Activated naive CD8-positive, alpha-beta T cell treated with anti-CD3 and anti-CD28 coated beads, Interleukin-2, amount 50 U/mL, for 16 hours (primary cell): ENCODE data around the gene IER5L.
A peak's percentile ranks its signal among the peaks of the same experiment; 100 is the strongest.

Source experiments
- DNase-seq: peaks from one replicate; pipeline ENCODE4 v3.0.0-alpha.2; 2020; ENCODE audit warnings: low read depth, low spot score

IER5L gene

DNA sequence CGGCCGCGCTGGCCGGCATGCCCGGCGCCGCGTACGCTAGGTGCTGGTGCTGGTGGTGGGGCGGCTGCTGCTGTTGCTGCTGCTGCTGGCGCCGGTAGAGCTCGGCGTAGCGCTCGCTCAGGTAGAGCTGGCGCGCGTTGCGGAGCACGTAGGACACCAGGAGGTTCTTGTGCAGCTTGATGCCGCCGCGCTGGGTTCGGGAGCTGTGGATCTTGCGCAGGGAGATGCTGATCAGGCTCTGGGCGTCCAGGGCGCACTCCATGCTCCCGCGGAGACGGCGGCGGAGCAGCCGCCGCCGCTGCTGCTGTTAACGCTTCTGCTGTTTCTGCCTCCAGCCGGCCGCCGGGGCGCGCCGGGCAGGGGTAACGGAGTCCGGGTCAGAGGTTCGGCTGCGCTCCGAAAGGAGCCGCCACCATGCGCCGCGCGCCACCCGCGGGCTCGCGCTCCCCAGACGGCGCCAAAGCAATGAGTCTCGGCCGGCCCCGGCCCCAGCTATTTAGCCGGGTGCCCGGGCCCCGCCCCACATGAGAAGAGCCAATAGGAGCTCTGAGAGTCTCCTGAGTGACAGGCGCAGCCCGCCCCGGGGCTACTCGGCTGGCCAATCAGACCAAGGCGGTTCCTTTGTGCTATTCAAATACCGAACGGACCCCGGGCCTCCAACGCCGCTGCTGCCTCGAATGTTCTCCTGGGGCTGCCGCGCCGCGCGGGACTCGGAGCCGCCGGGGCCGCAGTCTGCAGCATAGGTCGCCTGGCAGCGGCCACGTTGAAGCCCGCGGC, at the start of gene IER5L:
IER5L (minus strand) TSS at position 471 of the 777 bp plus-strand sequence; CDS start at position 262, 209 bp downstream.
- DNase-seq = peak; percentile 79

GRCh38 chr9:129227843-129228189, 49.8 kb upstream of the IER5L start:
- DNase-seq = no peak

GRCh38 chr9:129225815-129226214, 47.8 kb upstream of the IER5L start:
- no peak for DNase-seq

GRCh38 chr9:129225490-129225778, 47.4 kb upstream of the IER5L start:
- no peak for DNase-seq

DNA sequence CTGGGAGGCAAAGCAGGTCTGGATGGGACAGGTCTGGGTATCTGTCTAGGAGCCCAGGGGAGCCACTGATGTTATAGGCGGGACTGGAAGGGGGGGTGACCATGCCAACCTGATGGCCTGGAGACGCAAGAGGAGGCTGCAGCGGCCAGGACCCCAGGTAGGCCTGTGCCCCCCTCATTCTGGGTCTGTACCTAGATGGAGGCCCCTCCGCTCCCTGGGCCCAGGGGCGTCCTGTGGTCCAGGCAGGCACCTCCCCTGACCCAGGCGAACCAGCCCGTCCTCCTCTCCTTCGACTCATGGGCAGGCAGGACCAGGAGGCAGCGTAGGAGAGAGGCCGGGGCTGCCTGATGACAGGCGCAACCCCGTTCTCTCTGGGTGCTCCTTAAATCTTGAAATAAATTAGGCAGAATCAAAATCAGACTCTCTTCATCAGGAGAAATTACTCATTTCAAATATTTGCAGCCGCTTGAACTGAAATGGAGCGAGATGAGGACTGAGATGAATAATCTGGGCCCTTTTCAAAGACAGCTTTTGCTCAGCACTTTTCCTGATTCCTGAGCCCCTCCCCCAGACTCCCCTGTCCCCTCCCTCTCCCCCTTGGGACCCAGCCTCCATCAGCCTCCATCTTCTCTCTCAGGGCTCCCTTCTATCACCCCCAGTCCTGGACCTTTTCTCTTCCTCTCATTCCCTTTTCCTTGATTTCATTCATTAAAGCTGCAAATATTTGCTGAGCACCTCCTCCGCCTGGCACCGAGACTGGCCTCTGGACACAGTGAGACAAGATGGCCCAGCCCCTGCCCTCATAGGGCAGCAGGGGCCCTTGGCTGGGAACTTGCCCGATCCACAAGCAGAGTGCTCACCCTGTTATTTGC, 46.8 kb upstream of the IER5L start:
- no peak for DNase-seq

DNA sequence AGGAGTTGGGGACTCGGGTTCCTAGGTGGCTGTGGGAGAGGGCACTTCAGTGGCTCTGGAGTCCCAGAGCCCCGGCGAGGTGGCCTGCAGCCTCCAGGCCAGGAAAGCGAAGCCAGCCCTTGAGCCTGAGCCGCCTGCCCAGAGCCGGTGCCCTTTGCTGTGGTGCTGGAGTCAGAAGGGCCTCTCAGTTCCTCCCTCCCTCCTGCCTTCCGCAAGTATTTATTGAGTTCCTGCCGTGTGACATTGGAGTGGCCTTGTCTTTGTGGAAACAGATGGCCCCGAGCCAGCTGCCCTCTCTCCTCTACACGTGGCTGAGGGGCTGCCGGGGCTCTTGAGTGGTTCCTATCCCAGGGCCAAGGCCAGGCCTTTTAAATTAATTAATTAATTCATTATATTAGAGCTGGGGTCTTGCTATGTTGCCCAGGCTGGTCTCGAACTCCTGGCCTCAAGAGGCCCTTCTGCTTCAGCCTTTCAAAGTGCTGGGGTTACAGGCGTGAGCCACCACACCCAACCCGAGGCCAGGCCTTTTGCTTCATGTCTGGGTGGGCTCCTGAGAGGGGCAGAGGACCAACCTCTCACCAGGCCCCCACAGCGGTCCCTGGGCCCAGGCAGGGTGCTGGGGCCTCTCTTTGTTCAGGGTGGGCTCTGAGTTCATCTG, 45.6 kb upstream of the IER5L start:
- no peak for DNase-seq

GRCh38 chr9:129222819-129223218, 44.8 kb upstream of the IER5L start:
- DNase-seq = no peak

- no peak for DNase-seq
Observed at GRCh38 chr9:129221979-129222635, 44.0 kb upstream of the IER5L start.

DNA sequence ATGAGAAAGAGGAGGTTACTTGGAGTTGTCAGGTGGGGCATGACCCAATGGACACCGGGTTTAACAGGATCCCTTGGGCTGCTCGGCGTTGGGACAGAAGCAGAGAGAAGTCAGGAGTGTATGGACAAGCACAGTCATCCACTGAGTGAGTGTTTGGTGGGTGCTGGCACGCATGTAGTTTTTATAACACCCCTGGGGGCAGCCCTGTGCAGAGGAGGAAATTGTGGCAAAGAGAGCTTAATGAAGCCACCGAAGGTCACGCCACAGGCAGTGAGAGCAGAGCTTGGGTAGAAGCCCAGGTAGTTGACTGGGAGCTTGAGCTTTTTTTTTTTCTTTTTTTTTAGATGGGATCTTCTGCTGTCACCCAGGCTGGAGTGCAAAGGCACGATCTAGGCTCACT, 43.2 kb upstream of the IER5L start:
- no peak for DNase-seq

DNA sequence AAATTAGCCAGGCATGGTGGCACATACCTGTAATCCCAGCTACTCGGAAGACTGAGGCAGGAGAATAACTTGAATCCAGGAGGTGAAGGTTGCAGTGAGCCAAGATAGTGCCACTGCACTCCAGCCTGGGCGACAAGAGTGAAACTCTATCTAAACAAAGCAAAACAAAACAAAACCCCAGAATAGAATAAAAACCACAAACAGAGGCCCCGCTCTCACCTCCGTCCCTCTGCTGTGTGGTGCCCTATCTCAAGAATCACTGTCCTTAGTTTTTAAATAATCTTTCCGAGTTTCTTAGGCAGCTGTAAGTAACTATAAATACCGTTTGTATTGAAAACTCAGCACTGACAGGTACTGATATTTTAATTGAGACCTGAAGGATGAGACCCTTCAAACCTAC, 42.7 kb upstream of the IER5L start:
- DNase-seq = no peak

GRCh38 chr9:129218918-129219317, 40.9 kb upstream of the IER5L start:
- no peak for DNase-seq

DNA sequence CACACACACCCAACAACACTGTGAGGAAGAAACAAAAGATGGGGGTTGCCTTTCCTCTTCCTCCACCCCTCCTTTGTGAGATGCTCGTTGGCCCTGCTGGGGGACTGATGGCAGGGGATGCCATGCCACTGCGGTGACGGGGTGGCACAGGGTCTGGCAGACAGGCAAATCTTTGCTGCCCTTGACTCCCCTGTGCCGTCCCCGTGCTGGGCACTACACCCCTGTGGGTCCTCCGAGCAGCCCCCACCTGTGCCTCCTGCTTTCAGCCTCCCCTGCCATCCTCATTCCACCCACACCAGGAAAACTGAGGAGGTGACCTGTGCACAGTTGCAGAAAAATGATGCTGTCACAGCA, 40.2 kb upstream of the IER5L start:
- DNase-seq = no peak

DNA sequence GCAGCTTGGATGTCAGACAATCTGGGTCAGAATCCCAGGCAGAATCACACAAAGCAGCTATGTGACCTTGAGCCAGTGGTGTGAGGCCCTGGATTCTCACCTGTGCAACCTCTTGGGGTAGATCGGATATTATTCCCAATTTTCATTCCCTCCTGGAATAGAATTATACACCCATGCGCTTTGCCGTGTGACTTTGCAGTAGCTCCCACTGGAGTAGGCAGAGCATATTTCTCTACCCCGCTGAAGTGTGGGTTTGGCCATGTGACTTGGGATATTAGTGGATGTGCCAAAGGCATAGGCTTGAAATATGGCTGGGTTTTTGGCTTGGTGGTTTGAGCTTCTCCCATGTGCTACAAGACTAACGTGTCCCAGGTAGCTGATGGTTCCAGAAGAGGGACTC, 35.5 kb upstream of the IER5L start:
- DNase-seq = no peak

GRCh38 chr9:129211686-129212085, 33.6 kb upstream of the IER5L start:
- no peak for DNase-seq

DNA sequence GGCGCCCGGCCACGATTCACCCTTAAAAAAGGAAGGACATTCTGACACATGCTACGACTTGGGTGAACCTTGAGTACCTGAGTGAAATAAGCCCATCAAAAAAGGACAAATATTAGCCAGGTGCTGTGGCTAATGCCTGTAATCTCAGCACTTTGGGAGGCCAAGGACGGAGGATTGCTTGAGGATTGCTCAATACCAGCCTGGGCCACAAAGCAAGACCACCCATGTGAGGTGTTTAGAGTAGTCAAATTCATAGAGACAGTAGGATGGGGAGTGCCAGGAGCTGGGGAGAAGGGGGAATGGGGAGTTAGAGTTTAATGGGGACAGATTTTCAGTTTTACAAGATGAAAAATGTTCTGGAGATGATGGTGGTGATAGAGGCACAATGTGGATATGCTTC, 32.1 kb upstream of the IER5L start:
- no peak for DNase-seq

DNA sequence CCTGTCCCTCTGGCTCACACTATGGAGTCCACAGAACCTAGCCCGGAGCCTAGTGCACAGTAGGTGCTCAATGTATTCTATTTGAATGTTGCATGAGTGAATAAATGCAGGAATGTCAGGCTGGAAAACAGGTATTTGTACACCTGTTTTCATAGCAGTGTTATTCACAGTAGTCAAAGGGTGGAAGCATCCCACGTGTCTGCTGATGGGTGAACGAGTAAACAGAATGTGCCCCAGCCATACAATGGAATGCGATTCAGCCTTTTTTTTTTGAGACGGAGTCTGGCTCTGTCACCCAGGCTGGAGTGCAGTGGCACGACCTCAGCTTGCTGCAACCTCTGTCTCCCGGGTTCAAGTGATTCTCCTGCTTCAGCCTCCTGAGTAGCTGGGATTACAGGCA, 31.5 kb upstream of the IER5L start:
- DNase-seq = no peak

GRCh38 chr9:129209109-129209508, 31.0 kb upstream of the IER5L start:
- no peak for DNase-seq

GRCh38 chr9:129208207-129209032, 30.4 kb upstream of the IER5L start:
- peak; percentile 35 for DNase-seq

DNA sequence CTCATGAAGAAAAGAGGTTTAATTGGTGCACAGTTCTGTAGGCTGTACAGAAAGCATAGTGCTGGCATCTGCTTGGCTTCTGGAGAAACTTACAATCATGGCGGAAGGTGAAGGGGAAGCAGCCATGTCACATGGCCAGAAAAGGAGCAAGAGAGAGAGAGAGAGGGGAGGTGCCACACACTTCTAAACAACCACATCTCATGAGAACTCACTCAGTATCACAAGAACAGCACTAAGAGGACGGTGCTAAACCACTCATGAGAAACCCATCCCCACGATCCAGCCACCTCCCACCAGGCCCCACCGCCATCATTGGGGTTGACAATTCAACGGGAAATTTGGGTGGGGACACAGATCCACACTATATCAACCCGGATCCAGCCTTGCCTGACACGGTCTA, 28.8 kb upstream of the IER5L start:
- DNase-seq = no peak

- no peak for DNase-seq
Observed at GRCh38 chr9:129206401-129206800, 28.3 kb upstream of the IER5L start.

DNA sequence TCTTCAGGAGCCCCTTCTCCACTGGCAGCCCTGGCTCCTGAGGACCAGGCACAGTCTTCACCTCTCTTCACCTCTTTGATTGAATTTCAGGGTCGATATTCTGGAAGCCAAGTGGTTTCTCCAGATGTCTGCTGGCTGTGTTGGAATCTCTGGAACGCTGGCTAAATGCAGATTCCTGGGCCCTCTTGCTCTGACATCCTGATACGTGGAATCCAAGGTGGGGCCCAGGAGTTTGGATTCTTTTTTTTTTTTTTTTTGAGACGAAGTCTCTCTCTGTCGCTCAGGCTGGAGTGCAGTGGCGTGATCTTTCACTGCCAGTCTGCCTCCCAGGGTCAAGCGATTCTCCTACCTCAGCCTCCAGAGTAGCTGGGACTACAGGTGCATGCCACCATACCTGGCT, 26.8 kb upstream of the IER5L start:
- DNase-seq = no peak

DNA sequence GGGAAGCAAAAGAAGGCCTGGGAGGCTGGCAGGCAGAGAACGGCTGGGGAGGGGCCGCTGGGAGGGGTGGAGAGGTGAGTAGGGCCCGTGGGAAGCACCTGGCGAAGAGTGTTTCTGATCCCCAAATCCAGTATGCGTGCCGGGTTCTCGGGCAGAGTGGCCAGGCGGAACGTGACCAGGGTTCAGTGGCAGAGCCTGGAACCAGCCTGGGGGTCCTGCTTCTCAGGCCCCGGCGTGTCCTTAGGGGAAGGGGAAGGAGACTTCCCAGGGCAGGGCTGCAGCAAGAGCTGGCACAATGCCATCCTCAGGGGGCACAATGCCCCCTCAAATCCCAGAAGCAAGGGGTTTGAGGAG, 25.5 kb upstream of the IER5L start:
- no peak for DNase-seq
